ENCODE results near the gene NLK.

DNA sequence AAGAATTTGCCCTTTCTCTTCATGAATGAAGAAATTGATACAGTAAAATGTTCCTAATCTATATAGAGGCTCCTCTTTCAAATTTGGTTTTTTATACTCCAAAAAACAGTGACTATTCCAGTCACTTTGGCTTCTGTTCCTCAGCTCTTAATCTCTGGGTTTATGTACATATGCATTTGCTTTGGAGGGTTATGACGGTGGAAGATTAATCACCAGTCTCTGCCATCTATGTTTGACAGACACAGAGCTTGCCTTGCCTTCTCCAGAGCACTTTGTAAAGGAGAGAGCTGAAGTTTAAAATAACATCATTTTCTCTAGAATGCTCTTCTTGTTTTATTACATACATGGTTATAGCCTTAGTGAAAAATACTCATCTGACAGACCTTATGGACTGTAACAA lies 99.3 kb downstream of the NLK start:
- TF ChIP-seq ZFP3 (CRISPR knock-in tag; IDR thresholded peaks at IDR 0.05) (no peak), OSR1 (CRISPR knock-in tag; IDR thresholded peaks at IDR 0.05) (no peak), ARNTL (CRISPR knock-in tag; IDR thresholded peaks at IDR 0.05; ENCODE audit: borderline replicate concordance, low read depth) (no peak), ZC3H10 (CRISPR knock-in tag; IDR thresholded peaks at IDR 0.05) (no peak)

Measured in SK-N-SH treated with all-trans-retinoic acid at 6 μM for 48 hours (cell line).